Right forelimb (tissue), 1 donor: ENCODE measurements around the gene ACER3.
"Not testable (repeated sequence)": the region's sequence is repeated elsewhere in the genome, so short reads cannot be mapped to it uniquely, and the experiment has no call there.

ENCODE experiments used
- DNase-seq: peaks from one replicate; pipeline ENCODE4 v3.0.0-alpha.2; 2018

Gene ACER3

GRCh38 chr11:76880314-76880713, 19.6 kb downstream of the ACER3 start:
- no peak for DNase-seq

- no peak for DNase-seq
These were observed 20.2 kb downstream of the ACER3 start for GRCh38 chr11:76880956-76881355.

GRCh38 chr11:76885390-76886097, 24.8 kb downstream of the ACER3 start:
- DNase-seq: no peak

DNA sequence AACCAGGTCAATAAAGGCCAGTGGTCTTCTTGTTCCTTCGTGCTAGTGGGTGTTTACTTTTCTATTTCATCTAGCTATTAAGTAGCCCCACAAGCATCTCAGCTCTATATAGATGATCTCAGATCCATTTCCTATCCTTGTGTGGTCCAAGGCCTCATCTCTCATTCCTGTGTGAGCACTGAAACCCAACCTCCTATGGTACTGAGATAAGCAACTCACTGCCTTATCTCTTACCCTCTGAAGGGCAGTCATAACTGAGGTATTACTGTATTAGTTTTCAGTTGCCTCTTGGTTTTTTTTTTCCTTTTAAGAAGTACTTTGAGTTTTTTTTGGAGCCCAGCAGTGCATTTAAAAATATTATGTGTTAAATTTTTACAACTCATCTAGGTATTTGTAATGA, 28.3 kb downstream of the ACER3 start:
- no peak for DNase-seq

DNA sequence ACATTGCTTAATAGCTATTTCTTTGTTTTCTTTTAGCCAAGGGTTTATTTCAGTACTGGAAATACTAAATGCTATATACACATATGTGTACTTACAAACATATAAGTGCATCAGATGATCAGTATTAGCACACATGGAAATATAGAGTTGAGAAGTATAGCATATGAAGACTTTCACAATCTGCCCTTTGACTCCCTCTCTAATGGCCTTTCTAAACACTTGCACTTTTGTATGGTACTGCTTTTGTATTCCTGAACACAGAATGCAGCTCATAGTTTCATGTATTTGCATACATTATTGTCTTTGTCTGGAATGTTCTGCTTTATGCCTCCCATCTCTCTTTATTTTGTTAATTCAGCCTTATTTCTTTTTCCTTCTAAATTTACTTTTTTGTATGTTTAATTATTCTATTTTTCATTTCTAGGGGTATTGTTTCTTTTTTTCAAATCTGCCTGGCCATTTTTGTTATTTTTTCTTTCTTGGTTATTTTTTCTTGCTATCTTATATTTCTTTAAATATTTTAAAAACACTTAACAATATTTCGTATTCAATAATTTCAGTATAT, 28.8 kb downstream of the ACER3 start:
- no peak for DNase-seq

DNA sequence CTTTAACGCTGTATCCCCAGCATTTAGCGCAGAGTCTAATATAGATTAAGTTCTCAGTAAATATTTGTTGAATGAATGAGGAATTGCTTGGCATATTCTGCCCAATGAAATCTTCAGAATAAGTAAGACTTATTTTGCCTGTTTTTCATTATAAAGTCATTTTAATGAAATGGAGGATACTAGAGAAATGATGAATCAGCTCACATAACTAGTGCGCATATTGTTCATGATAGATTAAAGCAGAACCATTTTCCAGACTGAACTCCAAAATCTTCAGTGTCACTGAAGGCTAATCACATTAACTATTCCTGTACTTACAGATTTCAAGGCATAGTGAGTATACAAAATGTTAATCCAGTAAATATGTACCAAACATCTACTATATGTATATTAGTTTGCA, 29.6 kb downstream of the ACER3 start:
- no peak for DNase-seq

DNA sequence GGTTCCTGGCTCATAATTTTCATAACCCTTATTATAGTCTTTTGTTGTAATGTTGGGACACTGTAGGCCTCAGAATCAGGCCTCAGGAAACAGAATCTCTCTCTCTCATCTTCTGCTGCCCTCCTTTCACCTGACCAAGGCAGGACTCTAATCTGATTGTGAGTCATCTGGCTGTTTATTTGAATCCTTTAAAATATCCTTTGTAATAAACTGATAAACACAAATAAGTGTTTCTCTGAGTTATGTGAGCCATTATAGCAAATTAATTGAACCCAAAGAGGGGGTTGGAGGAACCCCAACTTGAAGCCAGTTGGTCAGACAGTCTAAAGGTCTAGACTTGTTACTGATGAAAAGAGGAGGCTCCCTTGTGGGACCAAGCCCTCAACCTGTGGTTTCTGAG, 30.6 kb downstream of the ACER3 start:
- DNase-seq: no peak

DNA sequence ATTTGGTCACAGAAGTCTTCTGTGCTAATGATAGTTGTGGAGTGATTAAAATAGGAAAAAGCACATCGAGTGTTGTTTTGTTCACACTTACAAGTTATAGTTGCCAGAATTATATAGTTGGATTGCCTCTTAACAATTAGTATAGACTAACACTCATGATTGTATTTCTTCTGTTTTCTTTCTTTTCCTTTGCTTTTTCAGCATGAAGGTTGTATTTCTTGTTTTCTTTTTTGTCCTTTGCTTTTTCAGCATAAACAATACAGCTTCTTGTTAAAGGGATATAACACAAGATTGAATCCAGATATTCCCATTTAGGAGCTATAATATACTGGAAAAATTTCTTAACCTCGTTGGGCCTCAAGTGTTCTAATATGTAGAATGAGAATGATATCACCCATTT, 31.1 kb downstream of the ACER3 start:
- DNase-seq: no peak

- DNase-seq: no peak
These were observed 31.6 kb downstream of the ACER3 start for GRCh38 chr11:76892306-76892705.

GRCh38 chr11:76897233-76897632, 36.5 kb downstream of the ACER3 start:
- DNase-seq: no peak

DNA sequence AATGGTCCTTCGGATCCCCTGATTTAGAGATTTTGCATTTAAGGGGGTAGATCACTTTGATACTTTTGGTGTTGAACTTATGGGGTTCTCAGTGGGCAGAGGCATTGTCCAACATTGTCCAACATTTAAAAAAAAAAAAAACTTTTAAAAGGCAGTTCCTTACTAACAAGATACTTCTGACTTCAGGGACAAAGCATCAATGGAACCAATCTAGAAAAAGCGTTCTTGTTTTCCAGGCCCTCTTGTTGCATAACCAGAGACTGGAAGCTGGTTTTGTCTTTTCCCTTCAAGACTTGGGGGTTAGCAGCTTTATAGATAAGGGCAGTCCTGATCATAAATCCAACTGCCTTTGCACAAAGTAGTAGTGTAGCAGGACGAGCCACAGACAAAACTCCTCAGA, 40.4 kb downstream of the ACER3 start:
- no peak for DNase-seq

DNA sequence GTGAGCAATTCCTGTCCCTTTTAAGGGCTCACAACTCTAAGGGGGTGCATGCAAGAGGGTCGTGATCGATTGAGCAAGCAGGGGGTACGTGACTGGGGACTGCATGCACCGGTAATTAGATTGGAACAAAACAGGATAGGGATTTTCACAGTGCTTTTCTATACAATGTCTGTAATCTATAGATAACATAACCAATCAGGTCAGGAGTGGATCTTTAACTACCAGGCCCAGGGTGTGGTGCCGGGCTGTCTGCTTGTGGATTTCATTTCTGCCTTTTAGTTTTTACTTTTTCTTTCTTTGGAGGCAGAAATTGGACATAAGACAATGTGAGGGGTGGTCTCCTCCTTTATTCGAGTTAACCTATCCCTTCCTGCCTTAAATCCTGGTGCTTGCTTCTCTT, 40.9 kb downstream of the ACER3 start:
- DNase-seq: not testable (repeated sequence)

- DNase-seq: no peak
These were observed 41.6 kb downstream of the ACER3 start for GRCh38 chr11:76902121-76903014.

DNA sequence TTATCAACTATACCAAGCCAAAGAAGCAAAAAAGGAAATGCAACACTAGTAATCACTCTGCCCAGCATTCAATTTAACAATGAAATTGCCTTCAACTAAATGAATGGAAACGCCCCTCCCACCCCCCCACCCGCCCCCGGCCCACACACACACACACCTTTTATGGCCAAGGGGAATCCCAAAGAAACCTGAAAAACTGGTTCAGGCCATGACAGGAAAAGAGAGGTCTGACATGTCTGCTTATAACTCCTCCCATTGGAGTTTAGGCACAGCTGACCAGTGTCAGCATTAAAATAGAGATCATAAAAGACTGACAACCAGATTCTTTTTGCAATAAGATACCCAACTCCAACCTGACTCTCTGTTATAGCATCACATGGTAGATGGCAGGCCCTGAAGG, 42.6 kb downstream of the ACER3 start:
- DNase-seq: no peak

- no peak for DNase-seq
These were observed 50.1 kb downstream of the ACER3 start for GRCh38 chr11:76910620-76911414.

DNA sequence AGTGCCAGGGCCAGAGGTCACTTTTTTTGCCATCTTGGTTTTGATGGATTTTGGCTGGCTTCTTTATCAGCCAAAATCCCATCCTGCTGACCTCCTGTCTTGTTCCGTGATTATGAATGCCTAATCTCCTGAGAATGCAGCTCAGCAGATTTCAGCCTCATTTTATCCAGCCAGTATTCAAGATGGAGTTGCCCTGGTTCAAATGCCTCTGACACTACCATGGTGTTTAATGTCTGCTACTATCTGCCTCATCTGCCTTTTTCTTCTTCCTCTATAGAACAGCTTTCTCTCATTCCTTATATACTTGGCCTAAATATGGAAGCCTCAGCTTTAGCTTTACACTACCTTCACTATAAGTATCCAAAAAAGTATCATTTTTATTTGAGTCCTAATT, 50.7 kb downstream of the ACER3 start:
- DNase-seq: no peak

GRCh38 chr11:76916712-76917111, 56.0 kb downstream of the ACER3 start:
- DNase-seq: no peak

GRCh38 chr11:76918941-76919386, 58.2 kb downstream of the ACER3 start:
- no peak for DNase-seq

GRCh38 chr11:76919467-76919866, 58.7 kb downstream of the ACER3 start:
- DNase-seq: no peak

DNA sequence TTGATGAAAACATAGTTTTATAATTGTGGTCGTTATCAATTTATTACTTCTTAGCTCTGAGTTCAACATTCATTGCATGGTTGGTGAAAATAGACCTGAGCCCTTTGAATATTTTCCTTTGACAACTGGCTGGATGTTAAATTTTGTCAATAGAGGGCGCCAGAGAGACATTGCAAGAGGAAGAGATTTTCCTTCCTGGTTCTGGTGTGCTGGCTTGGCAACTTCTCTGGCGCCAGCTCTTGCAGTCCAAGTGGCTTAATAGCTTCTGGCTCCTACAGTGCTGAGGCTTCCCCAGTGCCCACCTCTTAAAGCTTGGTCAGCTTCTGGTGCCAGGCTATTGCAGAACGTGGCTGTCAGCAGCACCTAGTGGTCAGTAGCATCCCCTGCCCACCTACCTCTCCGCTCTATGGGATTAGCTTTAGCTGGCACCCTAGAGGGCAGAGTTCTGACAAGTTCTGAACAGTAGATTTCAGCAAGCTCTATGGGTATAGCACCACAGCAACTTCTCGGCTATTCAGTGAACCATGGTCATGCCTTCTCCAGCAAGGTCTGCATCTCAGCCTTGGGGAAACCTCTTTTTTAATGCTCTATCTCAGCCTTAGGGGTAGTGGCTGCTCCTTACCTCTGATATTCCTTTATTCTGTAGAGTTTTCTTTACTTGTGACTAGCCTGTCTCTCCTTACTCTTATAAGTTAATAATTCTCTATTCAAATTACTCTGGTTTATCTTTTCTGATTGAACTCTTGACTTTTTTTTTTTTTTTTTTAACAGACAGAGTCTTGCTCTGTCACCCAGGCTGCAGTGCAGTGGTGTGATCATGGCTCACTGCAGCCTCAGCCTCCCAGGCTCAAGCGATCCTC, 59.4 kb downstream of the ACER3 start:
- DNase-seq: peak; percentile 73

- DNase-seq: no peak
These were observed 66.4 kb downstream of the ACER3 start for GRCh38 chr11:76927160-76927559.

DNA sequence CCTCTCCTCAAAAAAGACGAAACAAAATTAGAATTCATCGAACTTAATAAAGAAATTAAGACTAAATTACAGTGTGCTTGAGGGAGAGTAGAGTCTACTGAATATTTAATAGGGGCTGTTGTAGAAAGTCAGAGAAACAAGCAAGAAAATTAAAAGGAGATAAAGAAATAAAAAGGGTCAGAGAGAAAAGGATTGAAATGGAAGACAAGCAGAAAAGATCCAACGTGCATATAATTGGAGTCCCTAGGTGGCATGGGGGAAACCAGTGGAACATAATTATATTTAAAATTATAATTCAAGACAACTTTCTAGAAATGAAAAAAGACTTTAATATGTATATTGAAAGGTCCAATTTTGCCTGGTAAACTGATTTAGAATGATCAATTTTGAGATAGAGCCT, 74.3 kb downstream of the ACER3 start:
- DNase-seq: no peak
